SH-SY5Y (cell line): ENCODE results near the gene LUC7L.

Experiments
- GATA2 ChIP-seq: IDR thresholded peaks from 2 replicates; pipeline ENCODE4 v1.6.1; 2011; ENCODE audit warnings: mild to moderate bottlenecking, low read depth, low read length
- GATA3 ChIP-seq: IDR thresholded peaks from 2 replicates; pipeline ENCODE4 v1.6.1; 2011; ENCODE audit warnings: low read depth, mild to moderate bottlenecking, low read length, moderate library complexity

- no peak for TF ChIP-seq GATA3
- TF ChIP-seq GATA2, result no peak
These were observed 25.9 kb upstream of the LUC7L start for GRCh38 chr16:255183-255582.
